ENCODE data around the gene MFSD6.
"Not testable (repeated sequence)": the region's sequence is repeated elsewhere in the genome, so short reads cannot be mapped to it uniquely, and the experiment has no call there.

Gene MFSD6
- total RNA-seq, result 17.5 to 88.1 (median 64.0) reads per million in 17 experiments

GRCh38 chr2:190407662-190408537 is at the start of gene MFSD6:
MFSD6 (plus strand) TSS chr2:190408355; CDS start chr2:190436030, 27,675 bp downstream.
- DNase-seq, result peak; percentile 42 to 80 (median 62)

DNA sequence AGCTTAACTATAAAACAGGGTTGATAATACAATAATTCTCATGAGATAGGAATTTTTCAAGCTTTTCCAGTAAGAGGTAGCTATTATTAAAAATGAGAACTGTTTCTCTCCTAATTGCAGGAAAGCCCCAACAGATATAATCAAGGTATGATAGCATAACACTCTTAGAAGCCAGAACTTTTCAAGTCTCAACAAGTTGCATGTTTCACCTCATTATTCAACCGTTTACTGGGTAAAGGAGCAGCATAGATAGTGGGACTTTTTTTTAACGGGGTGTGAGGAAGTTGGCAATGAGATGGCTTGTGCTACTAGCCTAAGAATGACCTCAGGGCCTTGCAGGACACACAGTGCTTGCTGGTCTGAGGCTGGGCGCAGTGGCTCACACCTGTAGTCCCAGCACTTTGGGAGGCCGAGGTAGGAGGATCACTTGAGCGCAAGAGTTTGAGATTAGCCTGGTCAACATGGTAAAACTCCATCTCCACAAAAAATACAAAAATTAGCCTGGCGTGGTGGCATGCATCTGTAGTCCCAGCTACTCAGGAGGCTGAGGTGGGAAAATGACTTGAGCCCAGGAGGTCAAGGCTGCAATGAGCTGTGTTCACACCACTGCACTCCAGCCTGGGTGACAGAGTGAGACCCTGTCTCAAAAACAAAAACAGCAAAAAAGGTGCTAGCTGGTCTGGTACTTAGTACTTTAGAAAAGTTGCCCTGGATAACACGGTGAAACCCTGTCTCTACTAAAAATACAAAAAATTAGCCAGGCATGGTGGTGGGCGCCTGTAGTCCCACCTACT is 49.3 kb upstream of the MFSD6 start:
- DNase-seq, result not testable (repeated sequence)

DNA sequence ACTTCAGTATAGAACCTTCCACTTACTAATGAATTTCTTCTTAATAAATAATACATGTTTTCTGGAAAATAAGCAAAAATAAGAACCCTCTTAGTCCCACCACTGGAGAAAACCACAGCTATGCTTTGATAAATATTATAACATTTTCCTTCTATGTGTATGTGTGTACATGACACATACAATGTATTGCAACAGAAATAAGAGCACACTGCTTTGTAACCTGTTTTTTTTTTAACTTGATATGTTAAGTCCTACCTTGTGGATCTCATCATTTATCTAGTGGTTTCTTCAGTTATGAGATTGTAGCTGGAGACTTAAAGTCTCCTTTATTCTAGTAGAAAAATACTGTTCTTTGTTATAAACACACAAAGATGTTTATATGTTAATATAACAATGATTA is 47.6 kb upstream of the MFSD6 start:
- no peak for DNase-seq

DNA sequence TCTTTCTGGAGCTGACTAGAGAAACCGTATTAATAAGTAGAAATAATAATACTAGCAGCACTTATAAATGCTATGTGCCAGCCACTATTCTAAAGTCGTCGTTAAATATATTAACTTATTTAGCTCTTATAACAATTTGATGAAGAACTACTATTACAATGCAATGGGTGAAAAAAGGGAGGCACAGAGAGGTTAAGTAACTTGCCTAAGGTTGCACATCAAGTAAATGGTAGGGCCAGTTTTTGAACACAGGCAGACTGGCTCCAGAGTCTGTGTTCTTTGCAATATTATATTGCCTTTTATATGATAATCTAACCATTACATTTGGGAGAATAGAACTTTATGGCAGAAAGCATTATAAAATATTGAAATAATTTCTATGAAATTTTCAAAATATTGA is 47.2 kb upstream of the MFSD6 start:
- DNase-seq, result no peak

DNA sequence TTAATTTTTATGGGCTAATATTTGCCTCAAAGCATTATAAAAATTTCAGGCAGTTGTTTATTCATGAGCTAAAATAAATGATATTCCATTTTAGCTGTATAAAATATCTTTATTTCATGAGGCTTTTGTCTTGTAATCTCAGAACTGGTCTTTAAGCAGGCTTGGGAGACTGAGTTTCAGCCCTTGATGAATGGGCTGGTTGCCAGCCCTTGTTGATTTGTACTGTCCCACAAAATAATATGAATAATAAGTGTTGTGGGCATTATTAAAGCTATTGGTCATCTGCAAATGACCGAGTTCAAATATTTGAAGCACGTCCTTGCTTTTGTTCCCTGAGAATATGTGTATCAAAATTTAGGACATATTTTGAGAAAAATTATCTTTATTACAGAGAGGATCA is 46.6 kb upstream of the MFSD6 start:
- DNase-seq, result no peak

GRCh38 chr2:190362894-190363293 is 45.3 kb upstream of the MFSD6 start:
- no peak for DNase-seq

DNA sequence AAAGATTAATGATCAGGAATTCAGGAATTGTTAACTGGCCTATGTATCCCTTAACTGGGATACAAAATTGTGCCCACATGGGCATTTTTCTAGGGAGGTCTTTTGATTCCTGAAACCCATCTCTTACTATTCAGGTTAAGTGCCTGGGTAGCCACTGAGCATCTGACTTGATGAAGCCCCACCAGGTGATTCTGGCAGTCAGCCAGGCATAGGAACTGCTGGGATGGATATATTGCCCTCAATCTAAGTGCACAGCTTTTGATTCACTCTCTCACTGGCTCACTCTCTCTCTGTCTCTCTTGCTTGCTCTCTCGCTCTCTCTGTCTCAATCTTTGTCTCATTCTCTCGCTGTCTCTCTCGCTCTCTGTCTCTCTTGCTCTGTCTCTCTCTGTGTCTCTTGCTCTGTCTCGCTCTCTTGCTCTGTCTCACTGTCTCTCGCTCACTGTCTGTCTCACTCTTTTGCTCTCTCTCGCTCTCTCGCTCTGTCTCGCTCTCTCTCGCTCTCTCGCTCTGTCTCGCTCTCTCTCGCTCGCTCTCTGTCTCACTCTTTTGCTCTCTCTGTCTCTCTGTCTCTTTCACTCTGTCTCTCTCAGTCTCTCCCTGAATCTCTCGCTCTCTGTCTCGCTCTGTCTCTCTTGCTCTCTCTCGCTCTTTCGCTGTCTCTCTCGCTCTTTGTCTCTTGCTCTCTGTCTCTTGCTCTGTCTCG is 42.5 kb upstream of the MFSD6 start:
- no peak for DNase-seq

GRCh38 chr2:190366248-190366753 is 41.9 kb upstream of the MFSD6 start:
- DNase-seq, result no peak

- no peak for DNase-seq
These were observed 41.1 kb upstream of the MFSD6 start for GRCh38 chr2:190367091-190367490.

GRCh38 chr2:190369635-190370034 is 38.5 kb upstream of the MFSD6 start:
- no peak for DNase-seq

DNA sequence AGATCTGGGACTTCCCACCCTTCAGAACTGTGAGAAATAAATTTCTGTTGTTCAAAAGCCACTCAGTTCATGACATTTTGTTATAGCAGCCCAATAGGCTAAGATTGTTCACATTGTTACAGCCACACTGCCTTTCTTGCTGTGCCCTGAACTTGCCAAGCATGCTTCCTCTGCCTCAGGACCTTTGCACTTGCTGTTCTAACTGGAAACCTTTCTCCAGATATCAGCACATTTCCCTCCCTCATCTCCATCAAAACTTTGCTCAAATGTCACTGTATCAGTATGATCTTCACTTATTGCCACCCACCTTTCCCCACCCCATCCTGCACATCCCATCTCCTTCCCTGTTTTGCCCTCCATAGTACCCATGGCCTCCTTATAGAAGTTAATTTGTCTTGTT is 32.1 kb upstream of the MFSD6 start:
- DNase-seq, result no peak

DNA sequence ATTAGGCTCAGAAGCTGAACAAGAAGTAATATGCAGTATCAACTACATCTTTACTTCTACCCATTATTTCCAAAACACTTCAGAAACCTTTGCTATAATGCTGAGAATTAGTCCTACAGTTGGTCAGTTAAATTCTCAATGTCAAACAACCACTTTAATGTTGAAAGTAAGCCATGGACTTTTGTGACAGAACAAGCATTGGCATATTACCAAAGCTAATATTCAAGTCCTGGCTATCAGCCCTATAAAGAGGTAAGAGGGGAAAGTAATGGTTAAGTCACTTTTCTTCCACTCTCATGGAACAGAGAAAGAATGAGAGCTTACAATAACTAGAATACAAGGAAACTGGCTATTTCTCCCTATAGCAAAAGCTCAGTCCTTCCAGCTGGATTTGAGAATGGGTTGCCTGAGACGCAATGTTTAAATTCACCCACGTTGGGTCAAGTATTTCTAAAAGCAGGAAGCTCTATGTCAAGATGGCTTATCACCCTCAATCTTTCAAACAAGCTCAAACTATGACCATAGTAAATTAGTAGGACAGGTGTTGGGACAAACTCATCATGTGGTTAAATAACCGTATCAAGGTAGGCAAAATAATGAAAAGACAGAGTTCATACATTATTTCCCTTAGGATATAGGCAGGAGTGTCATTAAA is 31.4 kb upstream of the MFSD6 start:
- DNase-seq, result no peak

DNA sequence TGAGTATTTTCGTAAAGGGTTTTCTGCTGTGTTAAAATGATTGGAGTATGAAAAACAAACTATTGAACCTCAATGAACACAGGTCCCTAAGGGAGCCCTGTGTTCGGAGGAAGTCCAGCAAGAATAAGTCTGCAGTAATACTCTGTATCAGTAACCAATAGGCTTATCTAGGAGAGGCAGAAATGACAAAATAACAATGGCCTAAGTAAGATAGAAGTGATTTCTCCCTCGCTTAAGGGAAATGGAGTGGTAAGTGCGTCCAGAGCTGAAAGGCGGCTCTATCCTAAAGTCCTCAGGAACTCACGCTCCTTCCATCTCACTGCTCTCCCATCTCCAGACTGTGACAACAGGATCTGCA is 29.3 kb upstream of the MFSD6 start:
- DNase-seq, result no peak

- DNase-seq, result no peak
These were observed 28.7 kb upstream of the MFSD6 start for GRCh38 chr2:190379249-190379964.

DNA sequence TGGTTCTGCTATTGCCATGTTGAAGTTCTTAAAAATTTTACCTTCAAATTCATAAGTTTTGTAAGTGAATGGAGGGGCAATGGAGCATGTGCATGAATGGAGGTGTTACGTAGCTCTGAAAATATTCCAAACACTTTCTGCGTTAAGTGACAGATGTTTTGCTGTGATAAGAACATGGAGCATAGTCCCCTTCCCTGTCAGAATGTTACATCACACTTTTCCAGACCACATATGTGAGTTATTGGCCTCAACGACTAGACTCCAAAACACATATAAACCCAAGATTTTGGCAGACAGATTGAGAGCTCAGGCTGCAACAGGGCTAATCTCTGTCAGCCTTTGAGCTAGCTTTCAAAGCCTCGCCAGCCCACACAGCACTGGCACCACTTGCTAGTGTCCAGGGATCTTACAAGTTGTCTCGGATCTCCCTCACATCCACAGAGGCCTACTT is 27.2 kb upstream of the MFSD6 start:
- DNase-seq, result no peak

- DNase-seq, result peak; percentile 20 to 41 (median 24)
These were observed 25.3 kb upstream of the MFSD6 start for GRCh38 chr2:190382851-190383250.

GRCh38 chr2:190387422-190387821 is 20.7 kb upstream of the MFSD6 start:
- no peak for DNase-seq

DNA sequence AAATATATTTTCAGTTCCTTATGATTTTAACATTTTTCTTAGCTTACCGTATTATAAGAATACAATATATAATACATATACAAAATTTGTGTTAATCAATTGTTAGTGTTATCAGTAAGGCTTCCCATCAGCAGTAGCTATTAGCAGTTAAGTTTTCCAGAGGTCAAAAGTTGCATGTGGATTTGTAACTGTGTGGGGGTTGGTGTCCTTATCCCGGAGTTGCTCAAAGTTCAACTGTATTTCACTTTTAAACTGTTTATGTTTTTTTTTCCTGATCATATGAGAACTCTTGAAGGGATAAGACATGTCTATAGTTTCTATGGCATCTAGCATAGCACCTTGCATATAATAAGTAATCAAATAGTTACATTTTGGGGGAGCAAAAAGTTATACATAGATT is 11.9 kb upstream of the MFSD6 start:
- no peak for DNase-seq

DNA sequence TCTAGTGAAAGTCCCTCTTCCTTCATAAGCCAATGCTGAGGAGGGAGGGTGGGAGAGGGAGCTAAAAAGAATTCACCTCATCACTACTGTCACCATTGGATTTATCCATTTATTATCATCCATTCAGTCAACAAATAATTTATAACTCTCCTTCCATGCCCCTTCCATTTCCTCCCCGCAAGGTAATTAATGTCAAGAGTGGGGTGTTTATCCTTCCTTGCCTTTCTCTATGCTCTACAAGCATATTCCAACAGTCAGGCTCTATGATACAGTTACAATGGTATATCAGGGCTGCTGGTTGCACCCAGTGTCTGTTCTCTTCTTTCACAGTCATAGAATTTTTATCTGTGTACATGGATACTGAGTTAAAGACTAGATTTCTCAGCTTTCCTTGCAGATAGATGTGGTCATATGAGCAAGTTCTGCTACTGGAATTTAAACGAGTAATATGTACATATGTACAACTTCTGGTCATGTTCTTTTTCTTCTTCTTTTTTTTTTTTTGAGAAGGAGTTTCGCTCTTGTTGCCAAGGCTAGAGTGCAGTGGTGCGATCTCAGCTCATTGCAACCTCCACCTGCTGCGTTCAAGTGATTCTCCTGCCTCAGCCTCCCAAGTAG is 5.1 kb upstream of the MFSD6 start:
- DNase-seq, result no peak

DNA sequence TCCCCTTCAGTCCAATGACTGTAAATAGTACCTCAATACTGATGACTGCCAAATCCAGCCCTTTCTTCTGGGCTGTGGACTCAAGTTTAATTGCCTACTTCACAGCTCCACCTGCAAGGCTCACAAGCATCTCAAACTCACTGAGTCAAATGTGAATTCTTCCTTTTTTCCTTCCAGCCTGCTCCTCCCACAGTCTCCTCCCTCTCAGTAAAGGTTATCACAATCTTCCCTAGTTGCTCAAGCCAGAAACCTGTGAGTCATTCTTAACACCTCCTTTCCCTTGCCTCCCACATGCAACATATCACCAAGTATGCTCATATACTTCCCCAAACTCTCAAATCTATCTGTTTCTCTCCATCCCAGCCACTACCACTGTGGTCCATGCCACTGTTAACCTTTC is 3.7 kb upstream of the MFSD6 start:
- peak; percentile 31 to 70 (median 48) for DNase-seq

DNA sequence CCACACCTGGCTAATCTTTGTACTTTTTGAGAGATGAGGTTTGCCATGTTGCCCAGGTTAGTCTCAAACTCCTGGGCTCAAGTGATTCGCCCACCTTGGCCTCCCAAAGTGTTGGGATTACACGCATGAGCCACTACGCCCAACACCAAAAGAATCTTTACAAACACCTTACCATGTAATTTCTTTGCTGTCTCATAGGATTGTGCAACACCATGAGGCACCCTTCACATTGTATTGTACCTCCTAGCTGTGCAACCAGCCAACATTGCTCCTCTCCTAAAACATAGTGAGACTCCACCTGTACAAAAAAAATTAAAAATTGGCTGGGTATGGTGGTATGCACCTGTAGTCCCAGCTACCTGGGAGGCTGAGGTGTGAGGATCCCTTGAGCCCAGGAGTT is 3.1 kb upstream of the MFSD6 start:
- no peak for DNase-seq

Measured in suppressor macrophage (primary cell).